IPS DF 4.7 (cell line): ENCODE results near the gene DPYD.
"Not testable (repeated sequence)": the region's sequence is repeated elsewhere in the genome, so short reads cannot be mapped to it uniquely, and the experiment has no call there.

Experiments used
- DNase-seq: peaks from one replicate; pipeline ENCODE4 v3.0.0-alpha.2; 2013; ENCODE audit warnings: low spot score; ENCODE audit errors: extremely low read depth

The DPYD gene

DNA sequence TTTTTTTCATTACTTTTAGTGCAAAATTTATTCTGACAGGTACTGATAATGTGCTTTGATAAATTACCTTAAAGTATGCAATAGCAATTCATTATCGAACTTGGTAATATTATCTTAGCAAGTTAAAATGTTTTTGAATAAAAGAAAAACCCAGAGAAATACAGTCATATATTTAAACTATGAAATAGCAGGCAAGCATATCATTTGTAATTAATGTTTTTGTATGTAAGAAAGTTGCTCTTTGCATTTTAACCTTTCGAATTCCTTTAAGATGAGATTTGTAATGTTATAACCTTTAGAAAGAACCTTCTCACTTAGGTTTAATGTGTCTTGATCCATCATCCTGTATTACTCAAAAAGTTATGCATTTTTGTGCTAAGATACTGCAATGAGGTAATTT is 613.7 kb downstream of the DPYD start:
- no peak for DNase-seq

DNA sequence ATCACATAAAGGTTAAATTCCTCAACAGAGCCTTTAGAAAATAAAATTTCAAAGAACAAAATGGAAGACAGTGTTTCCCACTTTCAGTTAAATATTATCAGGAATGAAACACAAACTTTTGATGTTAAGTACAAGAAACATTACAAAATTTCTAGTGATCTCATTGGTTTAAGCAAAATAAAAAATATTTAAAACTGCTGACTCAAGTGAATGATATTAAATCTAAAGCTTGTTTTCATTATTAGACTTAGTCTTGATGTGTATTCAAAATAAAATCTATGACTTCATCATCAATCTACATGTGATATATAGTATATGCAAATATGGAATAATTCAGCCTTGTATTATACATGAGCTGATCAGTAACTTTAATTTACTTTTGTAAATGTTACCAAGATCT is 614.3 kb downstream of the DPYD start:
- no peak for DNase-seq

DNA sequence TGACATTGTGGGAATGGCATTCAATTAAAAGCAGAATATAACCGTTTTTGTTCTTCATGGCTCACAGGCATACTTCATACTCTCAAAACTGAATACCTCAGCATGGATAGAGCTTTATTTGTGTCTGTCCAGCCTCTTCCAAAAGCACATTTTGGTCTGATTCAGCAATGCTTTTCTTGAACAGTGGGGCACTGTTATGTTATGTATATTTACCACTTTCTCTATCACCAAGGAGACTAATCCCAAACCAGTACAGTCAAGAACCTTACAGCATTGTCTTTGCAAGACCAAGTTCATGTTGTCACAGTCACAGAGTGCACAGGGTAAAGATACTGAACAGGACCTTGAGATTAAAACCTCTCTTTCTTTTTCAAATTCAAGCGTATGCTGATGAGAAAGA is 616.5 kb downstream of the DPYD start:
- DNase-seq = no peak

DNA sequence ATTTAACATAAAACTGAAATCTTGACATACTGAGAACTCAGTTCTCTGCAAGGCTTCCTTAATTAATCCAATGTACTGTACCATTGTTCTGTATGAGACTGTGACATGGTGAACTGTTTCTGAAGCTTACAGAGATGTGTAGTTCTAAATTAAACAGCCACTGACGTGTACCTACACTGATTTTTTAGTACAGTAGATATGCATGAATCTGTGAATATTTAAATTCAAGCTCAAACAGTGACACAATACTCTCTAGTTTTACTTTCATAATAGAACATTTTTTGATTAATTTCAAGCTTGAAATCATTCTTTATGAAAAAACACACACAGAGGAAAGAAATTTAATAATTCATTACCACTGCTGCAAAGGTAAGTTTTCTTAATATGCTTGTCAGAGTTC is 621.9 kb downstream of the DPYD start:
- DNase-seq = no peak

DNA sequence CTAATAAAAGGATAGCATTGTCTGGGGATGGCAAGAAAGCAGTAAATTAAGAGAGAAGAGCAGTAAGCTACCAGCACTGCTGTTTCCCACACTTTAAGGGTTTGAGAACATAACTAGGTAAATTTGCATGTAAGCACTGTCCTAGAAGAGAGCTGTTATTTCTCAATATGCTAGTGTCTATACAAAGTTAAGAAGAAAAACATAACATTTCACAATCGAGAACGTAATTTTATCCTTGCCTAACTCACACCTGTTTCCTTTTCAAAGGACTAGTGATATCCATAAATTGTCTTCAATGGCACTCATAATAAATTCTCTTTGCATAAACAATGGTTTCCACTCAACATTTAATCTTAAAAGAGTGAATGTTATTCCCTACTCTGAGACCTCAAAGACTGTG is 623.2 kb downstream of the DPYD start:
- DNase-seq = no peak

DNA sequence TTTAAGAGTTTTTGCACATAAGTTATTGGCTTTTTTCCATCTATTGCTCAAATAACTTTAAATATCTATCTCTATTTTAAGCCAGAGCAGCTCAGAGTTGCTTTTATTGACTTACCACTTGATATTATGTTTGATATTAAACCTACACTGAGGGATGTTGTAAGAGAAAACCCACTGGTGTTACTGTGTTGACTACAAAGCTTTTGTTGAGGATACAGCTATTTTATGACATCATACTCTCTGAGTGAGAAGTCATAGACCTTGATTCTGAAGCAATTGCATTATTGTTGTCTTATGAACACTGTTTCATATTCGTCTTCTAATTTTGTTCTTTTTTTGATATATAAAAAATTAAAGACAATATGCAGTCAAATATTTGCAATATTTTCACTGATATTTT is 638.9 kb downstream of the DPYD start:
- DNase-seq = no peak

DNA sequence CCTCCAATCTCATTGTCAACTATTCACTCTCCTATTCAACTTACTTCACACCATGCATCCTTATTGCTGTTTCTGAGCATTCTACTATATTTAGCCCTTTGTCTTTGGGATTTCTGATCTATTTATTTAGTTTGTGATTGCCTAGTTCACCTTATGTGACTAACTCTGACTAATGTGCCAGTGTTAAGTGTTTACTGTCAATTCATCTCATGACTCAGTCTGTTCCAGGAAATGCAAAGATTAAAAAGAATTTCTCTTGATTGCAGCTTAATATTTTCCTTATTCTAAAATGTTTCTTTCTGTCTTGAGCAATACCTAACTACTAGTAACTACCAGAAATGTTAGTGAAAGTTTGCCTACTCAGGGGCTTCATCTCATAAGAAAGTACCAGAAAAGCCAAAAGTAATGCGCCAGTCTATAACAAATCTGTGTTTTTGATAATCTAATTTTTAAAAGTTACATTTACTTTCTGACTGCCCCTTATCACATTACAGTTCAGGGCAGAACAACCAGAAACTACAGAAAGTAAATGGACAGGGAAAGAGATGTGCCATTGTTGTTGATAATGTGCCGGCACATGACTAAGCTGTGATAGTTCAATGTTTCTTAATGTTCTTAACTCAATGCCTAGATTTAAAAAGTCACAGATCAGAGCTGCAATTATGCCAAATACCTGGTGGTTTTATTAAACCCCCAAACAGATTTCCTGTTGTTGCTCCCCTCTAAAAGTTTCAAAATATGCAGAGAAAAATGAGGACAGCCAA is 642.8 kb downstream of the DPYD start:
- no peak for DNase-seq

DNA sequence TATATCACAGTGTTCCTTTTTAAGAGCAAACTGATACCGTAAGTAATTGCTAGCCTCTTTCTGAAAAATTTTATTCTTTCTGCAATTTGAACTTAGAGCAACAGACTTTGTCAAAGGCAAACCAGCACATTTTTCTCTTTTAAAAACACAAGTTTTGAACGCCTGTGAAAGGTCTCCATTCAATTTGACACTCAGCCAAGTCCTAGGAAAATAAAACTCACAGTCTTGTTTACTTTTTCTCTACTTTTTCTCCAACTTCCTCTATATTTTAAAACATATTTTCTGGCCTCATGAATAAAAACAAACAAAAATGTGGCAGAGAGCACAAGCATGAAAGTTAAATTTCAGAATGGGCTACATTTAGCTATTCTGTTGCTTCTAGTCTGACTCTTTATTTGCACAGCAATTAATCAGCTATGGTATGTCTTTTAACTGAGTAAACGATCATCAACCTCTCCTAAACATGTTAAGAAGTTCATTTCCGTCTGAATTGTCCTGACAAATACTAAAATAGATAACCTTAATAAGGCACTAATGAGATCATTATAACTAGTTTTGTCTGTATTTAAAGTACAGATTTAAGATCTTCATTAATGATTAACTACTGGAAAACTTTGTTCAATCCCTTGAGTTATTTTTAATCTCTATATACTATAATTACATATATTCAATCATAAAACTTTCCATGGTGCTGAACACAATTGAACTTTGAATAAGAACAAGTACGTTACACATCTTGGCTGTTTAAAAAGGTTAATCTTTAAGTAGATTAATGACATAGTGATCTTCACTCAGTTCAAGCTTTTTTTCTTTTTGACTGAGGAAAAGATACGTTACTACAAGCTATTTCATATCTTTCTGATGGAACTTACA is 648.7 kb downstream of the DPYD start:
- DNase-seq = no peak

DNA sequence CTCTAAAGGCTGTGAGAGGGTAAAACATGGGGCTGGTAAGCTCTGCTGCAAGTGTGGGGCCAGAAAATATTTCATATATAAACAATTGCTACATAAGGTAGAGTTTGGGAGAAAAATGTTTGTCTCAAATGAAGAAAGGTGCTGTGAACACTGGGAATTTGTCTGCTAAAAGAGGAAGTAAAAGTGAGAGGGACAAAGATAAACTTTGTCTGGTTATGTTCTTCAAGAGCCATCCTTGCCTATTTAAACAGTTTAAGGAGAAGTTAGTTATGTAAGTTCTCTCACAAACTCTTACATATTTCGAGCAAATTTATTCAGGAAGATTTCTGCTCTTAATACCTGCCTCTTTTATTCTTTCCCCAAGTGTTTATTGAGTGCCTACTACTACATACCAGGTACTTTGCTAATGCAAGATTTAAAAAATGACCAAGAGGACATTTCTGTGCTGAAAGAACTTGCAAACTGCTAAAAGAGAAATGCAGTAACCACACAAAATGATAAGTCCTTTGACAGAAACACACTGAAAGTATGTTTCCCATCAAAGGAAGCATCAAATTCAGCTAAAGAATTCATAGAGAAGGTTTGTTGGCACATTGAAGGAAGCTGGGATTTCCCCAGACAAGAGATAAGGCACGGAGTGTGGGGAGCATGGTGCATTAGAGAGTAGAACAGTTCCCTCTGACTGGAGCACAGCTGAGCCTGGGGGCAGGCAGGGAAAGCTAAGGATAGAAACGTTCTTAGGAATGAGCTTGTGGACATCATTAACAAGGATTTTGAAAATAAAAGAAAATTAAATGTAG is 650.1 kb downstream of the DPYD start:
- no peak for DNase-seq

DNA sequence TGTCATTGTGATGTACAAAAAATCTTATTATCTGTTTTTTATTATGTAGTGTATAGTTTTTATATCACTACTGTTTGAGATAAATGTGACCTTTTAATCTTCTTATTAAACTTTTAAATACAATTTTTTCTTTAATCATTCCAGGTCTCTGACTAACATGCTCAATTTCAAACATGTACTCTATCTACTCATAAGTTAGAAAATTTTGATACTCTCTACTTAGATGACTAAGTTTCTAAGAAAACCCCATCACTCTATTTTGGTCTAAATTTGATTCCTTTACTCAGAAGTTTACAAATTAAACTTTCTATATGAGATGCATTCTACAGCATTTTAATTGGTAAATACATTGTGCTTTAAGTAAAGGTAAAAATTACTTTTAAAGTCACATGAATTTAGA is 655.2 kb downstream of the DPYD start:
- DNase-seq = no peak

DNA sequence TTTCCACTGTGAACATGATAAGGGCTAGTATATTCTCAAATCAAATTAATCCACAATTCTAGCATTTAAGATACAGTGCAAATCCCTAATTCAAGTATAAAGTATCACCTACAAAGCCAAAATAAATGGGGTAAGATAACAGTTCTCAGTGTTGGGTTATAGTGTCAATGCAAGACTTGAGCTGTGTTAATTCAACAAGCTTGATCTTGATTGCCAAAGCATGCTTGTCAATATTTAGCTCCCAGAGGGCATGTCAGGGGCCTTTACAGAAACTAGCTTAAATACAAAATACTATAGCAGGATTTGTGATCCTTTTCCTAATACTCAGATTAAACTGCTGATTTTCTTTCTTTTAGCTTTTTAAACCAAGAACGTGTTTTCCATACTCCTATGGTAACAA is 658.0 kb downstream of the DPYD start:
- no peak for DNase-seq

DNA sequence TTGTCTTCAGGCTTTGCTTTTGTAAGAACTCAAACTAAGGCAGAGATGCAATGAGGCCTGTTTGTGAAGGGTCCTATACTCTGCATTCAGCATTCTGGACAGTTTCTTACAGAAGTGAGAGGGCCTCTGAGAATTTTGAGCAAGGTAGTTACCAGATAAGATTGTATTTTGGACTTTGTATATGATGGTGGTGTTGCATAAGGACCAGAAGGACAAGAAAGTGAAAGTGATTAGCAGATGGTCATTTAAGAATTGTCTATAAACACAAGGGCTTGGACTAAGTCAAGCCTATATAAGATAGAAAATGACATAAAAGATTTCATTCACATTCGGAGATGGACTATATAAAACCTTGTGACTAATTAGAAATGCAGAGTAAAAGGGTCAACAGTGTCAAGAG is 662.2 kb downstream of the DPYD start:
- DNase-seq = no peak

DNA sequence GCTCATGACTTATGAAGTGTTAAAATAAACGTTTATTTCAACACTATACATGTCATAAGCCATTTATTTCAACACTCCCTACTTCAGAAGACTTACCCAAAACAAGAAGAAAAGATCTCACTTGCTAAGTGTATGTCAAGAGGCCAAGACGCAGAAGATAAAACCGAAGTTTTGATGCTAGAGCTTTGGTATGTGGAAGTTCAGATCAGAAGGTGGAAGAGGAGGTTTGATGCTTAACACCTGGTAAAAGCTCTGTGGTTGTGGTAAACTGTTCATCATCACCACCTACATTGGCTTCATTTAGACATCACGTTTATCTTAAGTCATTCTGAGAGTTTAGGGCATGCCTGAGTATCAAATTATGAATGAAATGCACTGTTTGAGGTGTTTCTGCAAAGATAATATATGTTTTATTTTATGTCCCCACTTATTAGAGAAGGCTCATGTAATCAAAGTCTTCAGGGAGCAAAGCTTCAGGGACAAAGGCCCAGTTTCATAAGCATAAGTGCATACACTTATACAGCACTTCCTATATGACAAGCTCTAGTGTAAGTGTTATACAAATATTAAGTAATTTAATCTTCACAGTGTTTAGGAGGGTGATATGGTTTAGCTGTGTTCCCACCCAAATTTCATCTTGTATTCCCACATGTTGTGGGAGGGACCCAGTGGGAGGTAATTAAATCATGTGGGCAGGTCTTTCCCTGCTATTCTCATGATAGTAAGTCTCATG is 665.9 kb downstream of the DPYD start:
- DNase-seq = no peak

DNA sequence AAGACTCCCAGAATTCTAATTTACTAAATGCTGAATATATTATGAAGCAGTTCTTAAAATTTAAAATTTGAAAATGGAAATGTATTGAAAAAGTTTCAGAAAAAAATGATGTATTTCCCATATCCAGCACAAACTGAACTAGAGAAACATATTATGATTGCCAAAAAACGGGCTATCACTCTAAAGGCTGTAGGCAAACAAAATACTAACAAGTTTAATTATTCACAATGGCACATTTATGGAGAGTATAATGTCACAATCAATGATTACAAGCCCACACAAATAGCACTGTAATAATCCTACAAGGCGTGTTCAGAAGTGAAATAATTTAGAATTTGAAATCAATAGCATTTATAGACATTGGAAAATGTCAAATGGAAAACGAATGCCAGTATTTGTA is 667.9 kb downstream of the DPYD start:
- no peak for DNase-seq

DNA sequence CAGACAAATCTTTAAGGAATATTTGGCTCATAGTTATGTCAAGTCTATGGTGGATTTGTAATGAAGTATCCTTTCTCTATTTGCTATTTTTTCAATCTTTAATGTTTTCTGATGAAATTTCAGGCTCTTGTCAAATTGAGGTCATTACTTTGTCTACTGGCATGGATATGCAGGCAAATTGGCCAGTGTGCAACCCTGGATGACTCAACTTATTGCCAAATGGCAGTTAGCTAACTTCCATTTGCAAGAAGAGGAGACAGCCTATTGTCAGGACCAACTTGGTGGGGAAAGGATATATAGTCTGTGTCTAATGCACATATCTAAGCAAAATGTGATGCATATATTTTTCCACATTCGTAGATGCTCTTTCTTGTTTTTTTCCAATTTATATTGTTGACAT is 668.8 kb downstream of the DPYD start:
- DNase-seq = no peak

DNA sequence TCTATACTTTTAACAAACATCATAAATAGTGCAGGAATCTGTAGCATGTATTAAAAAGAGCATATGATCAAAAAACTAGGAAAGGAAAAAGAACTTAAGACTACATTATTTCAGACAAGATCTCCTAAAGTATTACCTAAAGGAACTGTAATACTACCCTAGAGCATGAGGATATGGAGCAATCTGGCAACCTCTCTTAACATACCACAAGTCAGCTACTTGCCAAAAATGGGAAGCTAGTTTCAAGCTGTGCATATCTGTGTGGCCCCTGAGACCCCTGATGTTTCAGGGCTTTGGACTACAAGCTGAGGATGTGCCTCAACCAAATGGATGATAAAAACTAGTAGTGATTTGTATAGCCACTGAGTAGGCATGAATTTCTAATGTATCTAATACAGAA is 673.6 kb downstream of the DPYD start:
- DNase-seq = no peak

DNA sequence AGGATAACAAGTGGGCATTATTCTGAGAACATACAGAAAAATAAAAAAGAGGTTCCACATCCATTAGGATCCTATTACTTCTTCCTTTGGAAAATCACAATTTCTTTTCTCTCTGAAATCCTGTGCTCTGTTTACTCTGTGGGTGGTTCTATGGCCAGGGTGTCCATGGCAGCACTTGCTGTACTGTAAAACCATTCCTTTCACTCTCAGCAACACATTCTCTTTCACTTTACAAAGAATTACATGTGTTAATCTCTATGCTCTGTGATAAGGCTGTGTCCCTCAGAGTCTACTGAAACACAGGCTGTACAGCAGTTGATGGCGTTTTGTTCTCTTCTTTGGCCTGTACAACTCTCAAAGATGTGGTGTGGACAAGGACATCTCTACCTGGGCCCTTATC is 675.2 kb downstream of the DPYD start:
- DNase-seq = no peak

DNA sequence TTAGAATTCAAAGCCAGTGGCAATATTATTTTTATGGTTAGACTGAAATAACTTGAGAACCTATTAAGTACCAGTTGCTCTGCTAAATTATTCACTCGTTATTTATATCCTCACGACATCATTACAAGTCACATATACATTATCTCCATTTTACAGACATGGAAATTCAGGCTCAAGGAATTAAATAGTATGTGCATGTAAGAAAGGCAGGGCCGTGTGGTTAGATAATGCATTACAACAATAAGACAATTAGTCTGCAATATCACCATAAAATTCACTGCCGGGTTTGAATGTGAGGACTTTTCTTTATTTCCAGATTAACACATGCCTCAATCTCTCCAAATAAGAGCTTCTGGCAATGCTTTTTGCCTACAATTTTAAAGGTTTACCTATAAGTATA is 675.8 kb downstream of the DPYD start:
- no peak for DNase-seq

DNA sequence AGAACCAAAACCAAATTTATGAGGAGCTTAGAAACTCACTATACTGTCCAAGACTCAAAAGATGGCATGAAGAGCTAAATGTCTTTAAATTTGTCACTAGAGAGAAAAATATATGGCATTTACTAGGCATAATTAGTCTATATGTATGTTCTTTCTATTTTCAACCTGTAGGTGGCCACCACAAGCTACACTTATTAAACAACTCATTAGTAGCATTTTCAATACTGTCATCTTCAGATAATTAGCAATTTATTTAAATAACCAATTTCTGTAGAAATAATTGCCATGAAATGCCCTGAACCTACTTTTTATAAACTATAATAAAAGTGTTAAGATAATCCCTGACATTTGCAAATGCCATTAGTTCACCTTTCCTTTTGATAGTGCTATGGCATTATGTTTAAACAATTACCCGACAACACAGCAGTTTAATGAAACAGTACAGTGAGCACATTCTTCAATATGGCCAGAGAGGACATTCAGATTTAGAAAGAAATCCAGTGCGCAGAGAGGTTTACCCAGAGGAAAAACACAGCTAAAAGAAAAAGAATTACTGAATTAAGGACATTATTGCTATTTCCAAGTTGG is 676.8 kb downstream of the DPYD start:
- DNase-seq = no peak

DNA sequence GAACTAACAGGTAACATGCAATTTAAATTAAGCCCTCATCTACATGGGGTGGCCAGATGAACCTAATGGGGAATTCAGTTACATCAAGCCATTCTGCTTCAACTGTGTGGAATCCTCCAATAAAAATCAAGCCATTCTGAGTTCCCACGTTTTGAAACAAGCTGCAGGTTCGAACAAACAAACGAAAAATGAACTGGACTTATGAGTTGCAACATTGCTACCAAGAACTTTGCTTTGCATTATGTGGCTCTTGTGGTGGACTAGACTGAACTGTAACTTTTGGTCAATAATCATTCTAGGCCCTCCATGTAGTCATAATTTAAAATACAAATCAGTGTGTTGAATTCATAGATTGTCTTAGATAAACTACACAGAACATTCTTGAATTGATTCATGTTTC is 682.0 kb downstream of the DPYD start:
- DNase-seq = no peak

DNA sequence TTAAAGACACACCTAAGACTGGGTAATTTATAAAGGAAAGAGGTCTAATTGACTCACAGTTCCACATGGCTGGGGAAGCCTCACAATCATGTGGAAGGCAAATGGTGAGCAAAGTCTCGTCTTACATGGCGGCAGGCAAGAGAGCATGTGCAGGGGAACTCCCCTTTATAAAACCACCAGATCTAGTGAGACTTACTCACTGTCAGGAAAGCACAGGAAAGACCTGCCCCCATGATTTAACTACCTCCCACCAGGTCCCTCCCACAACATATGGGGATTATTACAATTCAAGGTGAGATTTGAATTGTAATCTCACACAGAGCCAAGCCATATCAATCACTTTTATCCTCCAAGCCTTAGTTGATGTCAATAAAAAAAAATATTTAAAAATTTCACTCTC is 689.5 kb downstream of the DPYD start:
- not testable (repeated sequence) for DNase-seq
